IPS-NIHi7 (cell line): ENCODE results near the gene SCFD2.

Experiments
- DNase-seq: peaks from one replicate; pipeline ENCODE4 v3.0.0; 2012; ENCODE audit warnings: mixed read lengths; ENCODE audit errors: extremely low spot score

Gene SCFD2

GRCh38 chr4:52926196-52926974 is 439.5 kb downstream of the SCFD2 start:
- DNase-seq, result peak; percentile 36

DNA sequence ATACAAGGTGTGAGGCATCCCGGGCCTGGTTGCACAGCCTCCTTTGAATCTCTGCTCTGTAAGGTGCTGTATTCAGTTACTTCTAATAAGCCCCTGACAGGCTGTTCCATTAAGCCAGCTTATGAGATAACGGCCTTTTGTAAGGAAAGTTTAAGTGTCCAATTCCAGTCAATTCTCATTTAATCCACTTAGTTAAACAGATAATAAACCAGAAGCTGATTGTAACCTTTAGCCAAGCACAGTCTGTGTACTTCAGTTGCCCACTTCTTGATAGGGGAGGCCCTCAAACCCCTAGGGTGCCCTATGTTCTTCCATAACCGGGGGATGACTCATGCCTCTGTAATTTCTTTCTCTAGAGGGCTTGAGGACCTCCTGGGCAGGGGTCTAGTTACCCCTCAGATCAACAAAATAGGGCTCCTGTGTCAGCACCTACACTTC is 440.3 kb downstream of the SCFD2 start:
- peak; percentile 52 for DNase-seq

DNA sequence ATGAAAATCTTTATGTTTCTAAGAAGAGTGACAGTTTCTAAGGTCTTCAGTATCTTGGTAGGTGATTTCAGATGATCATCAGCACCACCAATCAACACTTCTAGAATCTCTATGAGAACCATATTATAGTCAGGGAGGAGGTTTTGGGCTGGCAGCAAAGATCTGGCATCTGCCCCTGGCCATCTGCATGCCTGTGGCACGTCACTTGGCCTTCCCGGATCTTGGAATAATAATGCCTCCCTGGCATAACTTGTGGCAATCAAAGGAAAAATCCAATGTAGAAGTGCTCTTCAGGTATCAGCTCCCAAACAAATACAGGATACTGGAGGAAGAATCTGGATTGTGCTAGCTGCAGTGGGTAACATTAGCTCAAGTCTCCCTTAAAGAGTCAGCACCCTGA is 446.4 kb downstream of the SCFD2 start:
- no peak for DNase-seq

- DNase-seq, result no peak
These were observed 448.0 kb downstream of the SCFD2 start for GRCh38 chr4:52917817-52918216.

DNA sequence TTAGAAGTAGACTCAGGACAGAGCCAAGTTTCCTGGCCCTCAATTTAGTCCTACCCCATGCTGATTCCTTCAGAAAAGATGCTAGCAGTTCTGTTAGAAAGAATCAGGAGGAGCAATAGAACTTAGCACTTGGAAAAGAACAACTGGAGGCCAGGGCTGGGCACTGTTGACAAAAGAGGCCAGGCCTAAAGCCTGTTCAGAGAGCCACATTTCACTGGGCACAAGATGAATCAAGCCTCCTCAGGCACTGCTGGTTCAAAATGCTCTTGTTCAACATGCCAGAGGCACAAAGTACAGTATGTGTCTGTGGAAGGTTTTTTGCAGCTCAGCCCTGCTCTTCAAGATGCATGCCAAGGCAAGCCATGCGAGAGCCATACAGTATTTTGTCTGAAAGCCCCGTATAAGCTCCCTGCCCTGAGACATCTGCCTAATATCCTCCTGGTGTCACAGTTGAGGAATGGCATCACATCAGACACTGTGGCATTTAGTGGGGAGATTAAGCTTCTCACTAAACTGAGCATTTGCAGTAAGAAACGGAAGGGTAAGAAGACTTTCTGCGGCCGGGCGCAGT is 450.0 kb downstream of the SCFD2 start:
- DNase-seq, result no peak

DNA sequence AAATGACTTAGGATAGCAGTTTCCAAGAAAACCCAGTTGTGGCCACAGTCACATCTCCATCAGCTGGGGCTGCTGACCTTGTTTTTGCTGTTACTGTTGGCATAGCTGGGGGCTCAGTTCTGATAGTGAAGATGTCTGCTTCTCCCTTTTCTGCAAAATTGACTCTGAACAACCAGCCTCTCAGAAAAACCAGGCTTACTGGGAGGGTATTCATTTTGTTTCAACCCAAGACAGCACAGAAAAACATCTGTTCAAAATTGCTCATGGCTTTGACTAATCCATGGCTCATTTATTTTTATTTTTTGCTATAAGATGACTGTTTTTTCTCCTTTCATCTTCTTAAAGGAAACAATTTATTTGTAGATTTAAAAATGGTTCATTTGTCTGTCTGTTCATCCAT is 450.7 kb downstream of the SCFD2 start:
- no peak for DNase-seq

DNA sequence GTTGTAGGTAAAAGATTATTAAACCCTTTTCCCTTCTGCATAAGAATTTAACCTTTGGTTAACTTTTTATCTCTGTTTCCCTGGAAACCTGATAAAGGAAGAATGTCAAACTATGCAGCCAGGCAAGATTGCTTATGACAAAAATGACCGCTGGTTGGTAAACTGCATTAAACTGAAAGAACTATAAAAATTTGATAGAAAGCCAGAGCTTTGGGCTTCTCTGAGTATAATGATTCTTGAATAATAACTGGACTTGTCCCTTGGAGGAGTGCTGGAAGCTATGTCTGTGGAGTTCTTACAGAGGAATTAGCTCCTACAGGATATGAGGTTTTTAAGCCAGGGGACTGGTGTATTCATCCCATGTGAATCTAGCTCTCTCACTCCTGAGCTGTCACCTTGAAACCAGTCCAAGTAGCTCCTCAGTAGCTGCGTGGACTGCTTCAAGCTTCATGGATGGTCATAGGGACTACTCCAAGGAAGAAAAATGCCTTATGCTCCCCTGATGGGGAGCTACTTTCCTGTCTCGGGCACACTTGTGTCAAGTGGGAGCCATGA is 451.7 kb downstream of the SCFD2 start:
- DNase-seq, result no peak

GRCh38 chr4:52912608-52913007 is 453.3 kb downstream of the SCFD2 start:
- no peak for DNase-seq

GRCh38 chr4:52911684-52912294 is 454.1 kb downstream of the SCFD2 start:
- peak; percentile 84 for DNase-seq

- DNase-seq, result no peak
These were observed 455.7 kb downstream of the SCFD2 start for GRCh38 chr4:52910115-52910514.

DNA sequence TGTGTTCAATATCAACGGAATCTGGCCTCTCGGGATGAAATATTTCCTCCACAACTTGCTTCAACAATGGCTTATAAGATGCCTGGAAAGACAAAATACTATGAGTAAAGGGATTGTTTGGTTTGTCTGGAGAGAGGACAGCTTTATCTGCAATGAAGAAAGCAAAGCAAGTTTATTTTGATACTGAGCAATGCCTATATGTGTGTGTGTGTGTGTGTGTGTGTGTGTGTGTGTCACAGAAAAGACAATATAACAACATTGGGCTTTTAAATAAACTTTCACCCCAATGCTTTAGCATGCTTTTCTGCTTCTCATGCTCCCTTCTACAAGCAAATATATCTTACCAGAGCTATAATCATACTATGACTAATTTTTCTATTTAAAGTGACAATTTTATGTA is 458.4 kb downstream of the SCFD2 start:
- no peak for DNase-seq

- no peak for DNase-seq
These were observed 461.4 kb downstream of the SCFD2 start for GRCh38 chr4:52904421-52904820.

DNA sequence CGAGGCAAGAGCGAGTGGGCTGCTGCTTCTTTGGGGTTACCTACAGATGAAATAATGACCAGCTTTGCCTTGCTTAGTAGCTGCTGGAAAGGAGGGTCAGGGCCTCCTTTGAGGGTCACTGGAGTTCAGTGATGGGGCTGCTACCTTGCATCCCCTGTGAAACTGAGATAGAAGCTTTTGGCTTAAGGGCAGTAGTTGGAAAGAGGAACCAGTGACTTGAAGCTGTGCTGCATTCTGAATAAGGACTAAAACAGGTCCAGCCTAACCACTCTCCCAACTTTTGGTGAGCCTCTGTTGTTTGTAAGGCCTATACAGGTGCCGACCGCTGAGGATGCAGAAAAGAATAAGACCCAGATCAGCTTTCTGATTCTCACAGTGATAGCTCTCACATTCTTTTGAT is 462.6 kb downstream of the SCFD2 start:
- no peak for DNase-seq

DNA sequence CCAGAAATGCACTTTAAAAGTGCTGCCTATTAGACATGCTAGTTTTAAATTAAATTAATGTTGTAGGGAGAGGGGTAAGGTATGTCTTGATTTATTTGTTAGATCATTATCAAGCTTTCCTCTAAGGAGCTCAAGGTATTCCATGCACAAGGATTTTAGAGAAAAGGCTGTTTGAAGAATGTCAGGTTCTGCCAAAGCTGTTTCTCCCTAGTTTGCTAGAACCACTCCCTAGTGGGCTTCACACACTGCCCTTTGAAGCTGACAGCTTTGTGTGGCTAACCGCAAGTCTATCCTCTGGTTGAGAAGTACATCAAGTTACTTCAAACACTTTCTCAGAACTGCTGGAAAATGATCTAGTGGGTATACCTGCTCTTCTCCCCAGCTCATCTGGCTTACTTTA is 471.4 kb downstream of the SCFD2 start:
- DNase-seq, result no peak

DNA sequence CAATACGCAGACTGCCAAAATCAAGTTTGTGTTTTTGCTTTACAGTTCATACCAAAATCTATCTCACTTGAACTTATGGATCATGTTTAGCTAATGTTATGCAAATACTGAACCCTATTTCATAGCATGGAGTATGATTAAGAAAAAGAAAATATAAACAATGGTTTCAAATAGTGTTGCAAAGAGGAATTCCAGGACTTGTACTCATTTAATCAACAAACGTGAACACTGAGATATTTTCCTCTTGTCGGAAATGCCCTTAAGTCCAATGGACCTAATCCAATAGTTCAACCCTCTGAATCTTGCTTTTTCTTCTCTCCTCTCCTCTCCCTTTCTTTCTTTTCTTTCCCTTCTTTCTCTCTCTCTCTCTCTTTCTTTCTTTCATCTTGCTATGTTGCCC is 473.0 kb downstream of the SCFD2 start:
- DNase-seq, result no peak

DNA sequence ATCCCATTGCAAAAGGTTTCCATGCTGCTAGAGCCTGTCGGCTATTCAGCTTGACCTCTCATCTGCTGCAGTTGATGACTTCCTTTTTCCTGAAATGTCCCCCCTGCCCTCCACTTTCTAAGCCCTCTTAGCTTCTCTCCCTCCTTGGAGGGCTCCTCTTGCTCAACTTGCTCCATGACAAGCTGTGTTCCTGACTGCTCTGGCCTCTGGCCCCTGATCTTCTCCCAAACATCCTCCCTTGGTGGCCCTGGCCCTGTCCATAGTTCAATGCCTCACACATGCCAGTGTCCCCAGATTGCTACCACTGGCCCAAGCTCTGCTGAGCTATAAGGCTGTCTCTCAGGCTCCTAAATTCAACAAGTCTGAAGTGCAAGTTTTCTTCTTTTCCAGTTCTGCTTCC is 474.1 kb downstream of the SCFD2 start:
- no peak for DNase-seq

- DNase-seq, result no peak
These were observed 475.4 kb downstream of the SCFD2 start for GRCh38 chr4:52890521-52890791.

DNA sequence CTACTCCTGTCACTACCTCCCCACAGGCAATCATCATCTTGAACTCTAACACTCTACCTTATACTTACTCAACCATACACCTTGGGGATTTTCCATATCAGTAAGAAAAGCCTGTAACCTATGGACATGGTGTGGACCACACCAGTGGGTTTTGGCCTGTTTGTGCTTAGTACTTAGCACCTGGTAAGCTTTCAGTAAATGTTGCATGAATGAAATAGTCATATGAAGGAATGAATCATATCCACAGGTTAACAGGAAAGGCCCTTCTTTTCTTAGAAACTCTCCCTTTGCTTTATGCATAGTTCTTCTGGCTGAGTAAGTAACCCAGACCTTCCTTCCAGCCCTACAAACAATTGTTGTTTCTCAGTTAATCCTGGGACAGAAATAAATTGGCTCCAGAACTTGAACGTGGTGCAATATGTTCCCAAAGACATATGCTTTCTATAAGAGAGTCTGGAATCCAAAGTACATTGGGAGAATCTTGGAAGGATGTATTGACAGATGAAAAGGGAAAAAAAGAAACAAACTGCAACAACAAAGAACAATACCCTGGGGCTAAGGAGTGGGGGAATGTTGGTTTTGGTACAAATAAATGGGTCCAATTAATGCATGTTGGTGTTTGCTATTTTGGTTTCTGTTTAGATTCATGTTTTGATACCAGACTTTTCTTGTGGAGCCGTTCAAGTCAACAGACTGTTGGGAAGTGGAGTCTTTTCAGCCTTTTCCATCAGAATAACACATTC is 475.9 kb downstream of the SCFD2 start:
- no peak for DNase-seq

GRCh38 chr4:52889354-52889753 is 476.5 kb downstream of the SCFD2 start:
- no peak for DNase-seq

DNA sequence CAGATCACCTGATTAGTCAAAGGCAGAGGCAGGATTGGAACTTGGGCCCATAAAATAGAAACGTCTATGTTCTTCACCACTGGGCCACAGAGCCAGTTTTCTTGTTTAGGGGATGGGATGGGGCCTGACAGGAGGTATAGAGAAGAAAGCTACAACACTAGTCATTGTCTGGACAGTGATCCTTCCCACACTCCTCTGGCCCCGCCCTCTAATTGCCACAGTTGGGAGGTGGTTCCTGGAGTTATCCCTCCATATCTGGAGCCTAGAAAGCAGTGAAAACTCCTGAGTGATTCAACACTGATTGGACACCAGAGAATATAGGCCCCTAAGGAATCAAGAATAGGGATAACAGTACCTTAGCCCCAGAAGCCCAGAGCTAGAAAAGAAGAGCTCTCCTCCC is 480.9 kb downstream of the SCFD2 start:
- no peak for DNase-seq

- no peak for DNase-seq
These were observed 481.9 kb downstream of the SCFD2 start for GRCh38 chr4:52883707-52884669.
